Thoracic aorta (tissue), 2 donors: ENCODE data around the gene SPAG9. TPM values are rescaled to one million over a fixed set of nuclear protein-coding genes. Genes with fewer than 3 reads are reported as not detected.

Experiments used
- ATAC-seq: fragments of 150-250 bp; one replicate; pipeline ENCODE4 v1.8.0; 2017; ENCODE audit warnings: low read depth; ENCODE audit not compliant: insufficient number of reproducible peaks, low FRiP score
- DNase-seq: peaks from one replicate; pipeline ENCODE4 v3.0.0-alpha.2; 2020; ENCODE audit warnings: low spot score
- H3K27ac ChIP-seq, 2 donors: fragments of 200-600 bp; sonication (generic); 1 replicate in 1 of 2; 2 replicates in 1 of 2; pipeline ENCODE4 v1.5.1; 2016; ENCODE audit warnings: mild to moderate bottlenecking in 2 of 2, moderate library complexity in 2 of 2
- H3K27me3 ChIP-seq: fragments of 200-600 bp; sonication (generic); replicated peaks from 2 replicates; pipeline ENCODE4 v1.6.0; 2016; ENCODE audit warnings: mild to moderate bottlenecking; ENCODE audit not compliant: insufficient read depth
- H3K36me3 ChIP-seq: fragments of 200-600 bp; sonication (generic); one replicate; pipeline ENCODE4 v1.5.1; 2016
- H3K4me1 ChIP-seq, 2 donors: fragments of 200-600 bp; sonication (generic); 1 replicate in 1 of 2; 2 replicates in 1 of 2; pipeline versions ENCODE4 v1.5.1 to v1.6.0; 2016; ENCODE audit warnings: low read depth in 2 of 2, mild to moderate bottlenecking in 1 of 2; ENCODE audit not compliant: control insufficient read depth in 1 of 2
- H3K4me3 ChIP-seq: fragments of 200-600 bp; sonication (generic); 2 replicates; pipeline ENCODE4 v1.5.1; 2016; ENCODE audit warnings: mild to moderate bottlenecking
- H3K9me3 ChIP-seq: fragments of 200-600 bp; sonication (generic); 2 replicates; pipeline ENCODE4 v1.5.1; 2016
- CTCF ChIP-seq: fragments of 200-600 bp; sonication (generic); IDR thresholded peaks from one replicate; pipeline ENCODE4 v1.5.1; 2019; ENCODE audit warnings: antibody characterized with exemption
- total RNA-seq, 2 donors: library from RNA; depleted of rRNA; stranded (reverse); fragments of >200 nt; gene quantifications; one replicate each; pipeline versions ENCODE4 v1.1.0 to v1.2.3, GENCODE V29; 2016

SPAG9 gene
- total RNA-seq, 2 donors from 2014 or later = 105 to 162 TPM

GRCh38 chr17:50948711-50949110 is 172.0 kb downstream of the SPAG9 start:
- no peak for ATAC-seq

GRCh38 chr17:50947782-50948543 is 172.7 kb downstream of the SPAG9 start:
- Histone ChIP-seq H3K36me3 (no peaks in the 10 kb centered on the region), H3K27me3 (no peaks in the 10 kb centered on the region), H3K4me1 (peaks cover 31 to 53% of the 10 kb centered on the region in 2 donors), H3K27ac (peak overlapping the region; percentile 33 to 79), H3K9me3 (no peaks in the 10 kb centered on the region), H3K4me3 (no peak overlapping the region)
- no peak for TF ChIP-seq CTCF
- DNase-seq (no peak), ATAC-seq (no peak)

More at GRCh38 chr17:50948711-50949110, 172.0 kb downstream of the SPAG9 start:
- no peak overlapping the region for H3K4me3 ChIP-seq
- no peak for DNase-seq
- no peaks in the 10 kb centered on the region for H3K27me3 ChIP-seq
- H3K9me3 ChIP-seq = no peaks in the 10 kb centered on the region
- no peaks in the 10 kb centered on the region for H3K36me3 ChIP-seq
- H3K4me1 ChIP-seq = peaks cover 31 to 48% of the 10 kb centered on the region in 2 donors
- H3K27ac ChIP-seq = peak overlapping the region; percentile 33 to 79
- no peak for TF ChIP-seq CTCF

DNA sequence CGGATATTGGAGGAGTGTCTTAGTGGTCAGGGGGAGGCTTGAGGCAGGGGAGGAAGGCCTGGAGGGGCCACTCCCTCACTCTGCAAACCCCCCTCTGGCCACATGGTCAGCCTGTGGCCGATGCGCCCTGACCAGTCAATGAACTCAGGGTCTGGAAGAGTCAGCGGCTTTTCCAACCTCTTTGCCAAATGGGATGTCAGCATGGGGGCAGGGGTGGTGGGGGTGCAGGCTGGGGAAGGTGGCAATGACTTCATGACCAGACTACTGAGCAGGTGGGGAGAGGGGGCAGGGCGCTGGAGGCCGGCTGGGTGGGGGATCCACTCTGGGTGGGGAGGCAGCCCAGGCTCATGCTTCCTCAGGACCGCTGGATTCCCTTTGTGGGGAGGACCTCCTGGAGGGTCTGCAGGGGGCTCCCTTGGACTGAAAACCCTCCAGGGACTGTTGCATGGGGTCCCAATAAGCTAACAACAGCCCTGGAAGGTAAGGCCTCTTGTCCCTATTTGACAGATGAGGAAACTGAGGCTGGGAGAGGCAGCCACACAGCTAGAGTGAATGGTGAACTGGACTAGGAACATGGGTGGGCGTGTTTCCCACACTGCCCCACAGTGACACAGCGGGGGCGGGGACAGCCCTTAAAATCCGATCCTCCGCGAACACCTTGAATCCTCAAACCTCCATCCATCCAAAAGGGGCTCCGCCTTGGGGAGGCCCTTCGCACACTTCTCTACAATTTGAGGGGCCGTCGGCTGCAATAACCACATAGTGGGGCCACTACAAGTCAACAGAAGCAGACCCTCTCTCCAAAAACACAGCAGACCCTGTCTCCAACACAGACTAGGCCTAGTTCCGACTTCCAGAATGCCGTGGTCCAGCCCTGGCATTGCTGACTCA is 173.5 kb downstream of the SPAG9 start:
- Histone ChIP-seq H3K4me1 (peaks cover 31 to 53% of the 10 kb centered on the region in 2 donors), H3K9me3 (no peaks in the 10 kb centered on the region), H3K4me3 (no peak overlapping the region), H3K27ac (peak overlapping the region in 1 of 2 donors; percentile 79), H3K36me3 (no peaks in the 10 kb centered on the region), H3K27me3 (no peaks in the 10 kb centered on the region)
- TF ChIP-seq CTCF = no peak
- ATAC-seq (no peak), DNase-seq (no peak)

GRCh38 chr17:50946223-50946890 is 174.3 kb downstream of the SPAG9 start:
- ATAC-seq (no peak), DNase-seq (no peak)
- H3K4me1 ChIP-seq = peaks cover 31 to 53% of the 10 kb centered on the region in 2 donors
- no peaks in the 10 kb centered on the region for H3K9me3 ChIP-seq
- no peaks in the 10 kb centered on the region for H3K36me3 ChIP-seq
- no peaks in the 10 kb centered on the region for H3K27me3 ChIP-seq
- TF ChIP-seq CTCF = no peak
- no peak overlapping the region for H3K27ac ChIP-seq
- H3K4me3 ChIP-seq = no peak overlapping the region
